H1 (cell line): ENCODE data around the gene NPIPA7. TPM values are rescaled to one million over a fixed set of nuclear protein-coding genes. Genes with fewer than 3 reads are reported as not detected.
"Not testable (repeated sequence)": the region's sequence is repeated elsewhere in the genome, so short reads cannot be mapped to it uniquely, and the experiment has no call there.

Source experiments
- CTCF ChIA-PET: fragments of 300-600 bp; sonication (Branson Sonifier 250); formaldehyde crosslinking; loops from one replicate; lab custom pipeline; 2021; ENCODE audit not compliant: partially characterized antibody; lab: Charles Lee
- POLR2A ChIA-PET: fragments of 300-600 bp; sonication (Branson Sonifier 250); formaldehyde crosslinking; loops from one replicate; lab custom pipeline; 2021; ENCODE audit warnings: inconsistent platforms; ENCODE audit not compliant: partially characterized antibody; lab: Charles Lee
- DNase-seq, 2 experiments: peaks; one replicate each; pipeline versions ENCODE4 v3.0.0 to v3.0.0-alpha.2; 2010 to 2022; ENCODE audit warnings: low spot score in 2 of 2, low read depth in 1 of 2, mixed read lengths in 1 of 2
- FAIRE-seq: peaks from 2 replicates; lab custom pipeline; 2011; peaks lifted over from hg19 to GRCh38; lab: Jason Lieb, UNC
- H2AFZ ChIP-seq: 2 replicates; pipeline ENCODE4 v1.8.1; 2012; ENCODE audit warnings: low read length, inconsistent platforms
- H2AK5ac ChIP-seq: 2 replicates; pipeline ENCODE4 v1.6.1; 2013; ENCODE audit warnings: low read depth, low read length
- H2BK120ac ChIP-seq: replicated peaks from 2 replicates; pipeline ENCODE3; 2013; ENCODE audit warnings: low read depth, low read length, inconsistent platforms
- H2BK12ac ChIP-seq: 2 replicates; pipeline ENCODE4 v1.6.1; 2013; ENCODE audit warnings: low read depth, low read length
- H2BK15ac ChIP-seq: 2 replicates; pipeline ENCODE4 v1.6.1; 2013; ENCODE audit warnings: low read length
- H2BK20ac ChIP-seq: 2 replicates; pipeline ENCODE4 v1.6.1; 2013; ENCODE audit warnings: low read length
- H2BK5ac ChIP-seq: 2 replicates; pipeline ENCODE4 v1.6.1; 2013; ENCODE audit warnings: low read depth, low read length
- H3K14ac ChIP-seq: 2 replicates; pipeline ENCODE4 v1.6.1; 2013; ENCODE audit warnings: inconsistent platforms; ENCODE audit not compliant: insufficient read length
- H3K18ac ChIP-seq: 2 replicates; pipeline ENCODE4 v1.6.1; 2013; ENCODE audit warnings: low read length; ENCODE audit errors: extremely low read depth
- H3K23ac ChIP-seq: 2 replicates; pipeline ENCODE4 v1.6.1; 2013; ENCODE audit warnings: inconsistent platforms; ENCODE audit not compliant: insufficient read length
- H3K23me2 ChIP-seq: 2 replicates; pipeline ENCODE4 v1.6.1; 2013; ENCODE audit warnings: low read depth, low read length
- H3K27ac ChIP-seq: 2 replicates; pipeline ENCODE4 v1.6.1; 2011; ENCODE audit warnings: low read depth, low read length, inconsistent platforms
- H3K27me3 ChIP-seq, 4 experiments: replicated peaks in 1 of 4; 1 replicate in 1 of 4; 2 replicates in 3 of 4; pipeline versions ENCODE4 v1.6.1 to v1.8.1; 2011 to 2013; ENCODE audit warnings: low read length in 3 of 4, mild to moderate bottlenecking in 3 of 4, inconsistent platforms in 2 of 4, mixed read lengths in 2 of 4, moderate library complexity in 1 of 4; ENCODE audit not compliant: control insufficient read depth in 3 of 4, insufficient read depth in 3 of 4; ENCODE audit errors: extremely low read depth in 1 of 4
- H3K36me3 ChIP-seq, 4 experiments: 2 replicates each; pipeline versions ENCODE4 v1.6.1 to v1.8.1; 2011 to 2013; ENCODE audit warnings: mild to moderate bottlenecking in 4 of 4, low read length in 3 of 4, moderate library complexity in 2 of 4, control low read depth in 1 of 4, inconsistent platforms in 1 of 4; ENCODE audit not compliant: insufficient read depth in 4 of 4, control insufficient read depth in 2 of 4
- H3K4ac ChIP-seq: replicated peaks from 2 replicates; pipeline ENCODE3; 2013; ENCODE audit warnings: low read length, low read depth, mixed read lengths, inconsistent platforms; ENCODE audit not compliant: insufficient read length
- H3K4me1 ChIP-seq, 4 experiments: replicated peaks in 1 of 4; 1 replicate in 1 of 4; 2 replicates in 3 of 4; pipeline versions ENCODE4 v1.6.1 to v1.8.1; 2011 to 2013; ENCODE audit warnings: low read length in 3 of 4, inconsistent platforms in 2 of 4, mixed read lengths in 1 of 4; ENCODE audit not compliant: insufficient read depth in 4 of 4, control insufficient read depth in 3 of 4
- H3K4me2 ChIP-seq, 2 experiments: 2 replicates each; pipeline versions ENCODE4 v1.6.1 to v1.8.1; 2011 to 2013; ENCODE audit warnings: low read depth in 2 of 2, low read length in 2 of 2, control low read depth in 1 of 2, inconsistent platforms in 1 of 2, mild to moderate bottlenecking in 1 of 2; ENCODE audit not compliant: insufficient read depth in 1 of 2
- H3K4me3 ChIP-seq, 4 experiments: fragments of 200-600, 300-600 bp in 1 of 4; sonication (generic), shearing (Covaris generic), sonication (Bioruptor Twin) in 1 of 4; 2 replicates each; pipeline versions ENCODE4 v1.5.1 to v1.8.1; 2011 to 2016; ENCODE audit warnings: low read length in 4 of 4, low read depth in 3 of 4, control low read depth in 2 of 4, inconsistent platforms in 2 of 4, mild to moderate bottlenecking in 2 of 4, mixed read lengths in 1 of 4, moderate library complexity in 1 of 4; ENCODE audit not compliant: insufficient read depth in 2 of 4; ENCODE audit errors: extremely low read depth in 1 of 4
- H3K56ac ChIP-seq: replicated peaks from 2 replicates; pipeline ENCODE3; 2013; ENCODE audit warnings: low read depth, mild to moderate bottlenecking, mixed read lengths, low read length, inconsistent platforms; ENCODE audit not compliant: insufficient read length
- H3K79me1 ChIP-seq: 2 replicates; pipeline ENCODE4 v1.6.1; 2013; ENCODE audit warnings: low read depth, low read length, control low read depth
- H3K79me2 ChIP-seq, 2 experiments: 2 replicates each; pipeline versions ENCODE4 v1.6.1 to v1.8.1; 2012 to 2013; ENCODE audit warnings: low read length in 2 of 2, mild to moderate bottlenecking in 2 of 2, inconsistent platforms in 1 of 2; ENCODE audit not compliant: insufficient read depth in 2 of 2, control insufficient read depth in 1 of 2
- H3K9ac ChIP-seq, 4 experiments: replicated peaks in 1 of 4; 1 replicate in 1 of 4; 2 replicates in 3 of 4; pipeline versions ENCODE4 v1.6.1 to v1.8.1; 2011 to 2013; ENCODE audit warnings: low read depth in 3 of 4, low read length in 3 of 4, control low read depth in 2 of 4, mild to moderate bottlenecking in 2 of 4, moderate library complexity in 2 of 4, inconsistent platforms in 1 of 4; ENCODE audit errors: extremely low read depth in 1 of 4
- H3K9me3 ChIP-seq, 2 experiments: 2 replicates each; pipeline versions ENCODE4 v1.6.1 to v1.8.1; 2012 to 2013; ENCODE audit warnings: mild to moderate bottlenecking in 2 of 2, moderate library complexity in 2 of 2, control low read depth in 1 of 2, inconsistent platforms in 1 of 2, low read depth in 1 of 2, low read length in 1 of 2, mixed read lengths in 1 of 2; ENCODE audit not compliant: insufficient read depth in 2 of 2
- H4K20me1 ChIP-seq, 2 experiments: replicated peaks in 1 of 2; 2 replicates each; pipeline versions ENCODE3 to v1.8.1; 2011 to 2013; ENCODE audit warnings: inconsistent platforms in 2 of 2, low read length in 2 of 2, mild to moderate bottlenecking in 1 of 2; ENCODE audit not compliant: insufficient read depth in 2 of 2, control insufficient read depth in 1 of 2
- H4K5ac ChIP-seq: 2 replicates; pipeline ENCODE4 v1.6.1; 2013; ENCODE audit warnings: low read length, low read depth, mixed read lengths, inconsistent platforms; ENCODE audit not compliant: insufficient read length
- H4K8ac ChIP-seq: 2 replicates; pipeline ENCODE4 v1.8.0; 2013; ENCODE audit warnings: mild to moderate bottlenecking, moderate library complexity, low read length, inconsistent platforms; ENCODE audit not compliant: insufficient read depth; ENCODE audit errors: extremely low read depth
- H4K91ac ChIP-seq: replicated peaks from 2 replicates; pipeline ENCODE3; 2013; ENCODE audit warnings: low read length, mixed read lengths, inconsistent platforms; ENCODE audit not compliant: insufficient read length
- WGBS, 2 experiments: shearing (Covaris generic) in 1 of 2; methylation state at CpG; one replicate each; pipeline versions ENCODE4 v1.1.6 to v1.1.7; 2013 to 2015; ENCODE audit warnings: low lambda C conversion rate in 2 of 2, mixed read lengths in 2 of 2, inconsistent platforms in 1 of 2, low coverage in 1 of 2, missing lambda C conversion rate in 1 of 2; ENCODE audit not compliant: insufficient replicate concordance in 2 of 2, insufficient coverage in 1 of 2, insufficient read length in 1 of 2; ENCODE audit errors: extremely low coverage in 1 of 2, missing lambda C conversion rate in 1 of 2; 5-methylcytosine and 5-hydroxymethylcytosine counted together
- polyA plus RNA-seq, 7 experiments: library from polyadenylated mRNA; depleted of rRNA in 3 of 7; stranded (reverse) in 5 of 7; unstranded in 2 of 7; fragments of >200 nt in 5 of 7; fragments of 200-250 nt in 2 of 7; gene quantifications; 1 replicate in 5 of 7; 2 replicates in 1 of 7; 4 replicates in 1 of 7; pipeline versions ENCODE4 v1.2.1 to v1.2.3, GENCODE V29; 2011 to 2013; ENCODE audit warnings: missing spikeins in 2 of 7, mixed read lengths in 2 of 7
- total RNA-seq: library from RNA; stranded (reverse); fragmentation: NEBNext Ultra II Directional; extraction: Animal tissue kit (Norgen Biotek cat#: 25700); gene quantifications from 2 replicates; pipeline ENCODE4 v1.2.1, GENCODE V29; 2021

Gene NPIPA7
- total and polyA plus RNA-seq, 2 of the 8 experiments (the other 6 are each of a cell fraction or from before 2014, with no cell fraction given): 7.6 to 36.5 TPM

DNA sequence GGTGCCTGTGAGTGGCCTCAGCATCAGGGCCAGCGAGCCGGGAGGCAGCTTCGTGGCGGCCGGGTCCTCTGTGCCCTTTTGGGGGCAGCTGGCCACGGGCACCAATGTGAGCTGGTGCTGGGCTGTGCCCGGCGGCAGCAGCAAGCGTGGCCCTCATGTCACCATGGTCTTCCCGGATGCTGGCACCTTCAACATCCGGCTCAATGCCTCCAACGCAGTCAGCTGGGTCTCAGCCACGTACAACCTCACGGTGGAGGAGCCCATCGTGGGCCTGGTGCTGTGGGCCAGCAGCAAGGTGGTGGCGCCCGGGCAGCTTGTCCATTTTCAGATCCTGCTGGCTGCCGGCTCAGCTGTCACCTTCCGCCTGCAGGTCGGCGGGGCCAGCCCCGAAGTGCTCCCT, 13.1 kb upstream of the NPIPA7 start:
- H3K4ac ChIP-seq, H2BK120ac ChIP-seq, H3K27me3 ChIP-seq, CTCF ChIA-PET, H4K20me1 ChIP-seq, H2BK12ac ChIP-seq, H3K23me2 ChIP-seq, DNase-seq, H4K91ac ChIP-seq, H2BK15ac ChIP-seq, H3K79me1 ChIP-seq, FAIRE-seq, H4K8ac ChIP-seq, H3K9me3 ChIP-seq, H3K4me2 ChIP-seq, H3K18ac ChIP-seq, H3K23ac ChIP-seq, H3K79me2 ChIP-seq, H2BK20ac ChIP-seq, H3K9ac ChIP-seq, H3K14ac ChIP-seq, H3K56ac ChIP-seq, H4K5ac ChIP-seq, H3K4me3 ChIP-seq, H3K27ac ChIP-seq, H3K36me3 ChIP-seq, H3K4me1 ChIP-seq, H2AK5ac ChIP-seq, POLR2A ChIA-PET, H2BK5ac ChIP-seq, H2AFZ ChIP-seq: not testable (repeated sequence)
- 100% methylated on average over 8 of the region's 22 CpGs; no CpG with 5 or more reads in 1 of the 2 experiments for WGBS, 2 experiments

GRCh38 chr16:16366552-16367284, 12.2 kb upstream of the NPIPA7 start:
- H3K4me1 ChIP-seq, H2BK20ac ChIP-seq, H4K91ac ChIP-seq, H3K27me3 ChIP-seq, H4K20me1 ChIP-seq, H2BK120ac ChIP-seq, H3K4me2 ChIP-seq, H3K56ac ChIP-seq, H2BK12ac ChIP-seq, H3K23me2 ChIP-seq, H2AK5ac ChIP-seq, H3K23ac ChIP-seq, H3K9ac ChIP-seq, H3K36me3 ChIP-seq, H3K4me3 ChIP-seq, H3K14ac ChIP-seq, POLR2A ChIA-PET, H4K5ac ChIP-seq, H3K18ac ChIP-seq, H3K79me2 ChIP-seq, H3K4ac ChIP-seq, FAIRE-seq, CTCF ChIA-PET, H2BK15ac ChIP-seq, H2AFZ ChIP-seq, H2BK5ac ChIP-seq, H3K79me1 ChIP-seq, H4K8ac ChIP-seq, H3K27ac ChIP-seq, H3K9me3 ChIP-seq: not testable (repeated sequence)
- 97% methylated on average over 18 of the region's 54 CpGs; no CpG with 5 or more reads in 1 of the 2 experiments for WGBS, 2 experiments
- peak in 1 of 2 experiments; percentile 42 for DNase-seq
